ENCODE measurements around the gene TEX2. TPM values are rescaled to one million over a fixed set of nuclear protein-coding genes. Genes with fewer than 3 reads are reported as not detected.

Gene TEX2
- total and polyA plus RNA-seq, 2 experiments from 2014 or later = 7.5 to 17.7 TPM

GRCh38 chr17:64182325-64183012, 80.6 kb downstream of the TEX2 start:
- Mint-ChIP-seq H3K27ac (no peak overlapping the region), H3K27me3 (ENCODE audit: insufficient read depth, low read depth, poor library complexity) (peaks cover 3% of the 10 kb centered on the region), H3K36me3 (ENCODE audit: low read depth) (peaks cover 9% of the 10 kb centered on the region; the same call in 2 of the 3 replicates), H3K4me3 (no peak overlapping the region), H3K4me1 (no peaks in the 10 kb centered on the region; the same call in 2 of the 3 replicates), H3K9me3 (no peaks in the 10 kb centered on the region)
- no peaks in the 10 kb centered on the region for H3F3A ChIP-seq (replicated peaks; ENCODE audit: low read depth)
- no peak for TF ChIP-seq POLR2AphosphoS5 (IDR thresholded peaks at IDR 0.05; ENCODE audit: low read depth)
- no peak for TF ChIP-seq STAT1 (IDR thresholded peaks at IDR 0.05; ENCODE audit: unreplicated experiment)
- TF ChIP-seq ETS1 (IDR thresholded peaks at IDR 0.05) = no peak
- TF ChIP-seq NANOG (IDR thresholded peaks at IDR 0.05; ENCODE audit: borderline replicate concordance) = no peak
- TF ChIP-seq EZH2 (IDR thresholded peaks at IDR 0.05; ENCODE audit: low read depth, unreplicated experiment) = no peak
- TF ChIP-seq CREB1 (CRISPR knock-in tag; IDR thresholded peaks at IDR 0.05; ENCODE audit: low read depth) = no peak
- TF ChIP-seq CTCF (conservative IDR thresholded peaks at IDR 0.05; ENCODE audit: low read depth in 2 of 2) = no peak
- TF ChIP-seq ZNF462 (CRISPR knock-in tag; IDR thresholded peaks at IDR 0.05) = no peak
- no peak for TF ChIP-seq REST (IDR thresholded peaks at IDR 0.05; ENCODE audit: unreplicated experiment)
- no peak for TF ChIP-seq JUNB (IDR thresholded peaks at IDR 0.05; ENCODE audit: unreplicated experiment)
- TF ChIP-seq ZNF114 (CRISPR knock-in tag; IDR thresholded peaks at IDR 0.05) = no peak
- TF ChIP-seq EZH2phosphoT487 (IDR thresholded peaks at IDR 0.05; ENCODE audit: unreplicated experiment) = no peak
- TF ChIP-seq ZNF331 (CRISPR knock-in tag; IDR thresholded peaks at IDR 0.05; ENCODE audit: low read depth) = no peak
- DNase-seq (ENCODE audit: low spot score) (no peak), ATAC-seq (no peak)
- H3K27me3 ChIP-seq (ENCODE audit: insufficient read depth) = no peaks in the 10 kb centered on the region
- peaks cover 5% of the 10 kb centered on the region; the same call in 1 of the 2 replicates for H3K9me2 ChIP-seq (ENCODE audit: insufficient read depth)
- no peaks in the 10 kb centered on the region for H3K79me2 ChIP-seq (replicated peaks; ENCODE audit: insufficient read depth)
- no peak overlapping the region for H3K4me3 ChIP-seq
- H2AFZ ChIP-seq = no peak overlapping the region
- no peaks in the 10 kb centered on the region for H4K20me1 ChIP-seq (replicated peaks; ENCODE audit: insufficient read depth)
- no peak overlapping the region for H3K4me2 ChIP-seq
- no peaks in the 10 kb centered on the region for H3K4me1 ChIP-seq (ENCODE audit: insufficient read depth)
- H3K36me3 ChIP-seq (ENCODE audit: insufficient read depth) = no peaks in the 10 kb centered on the region
- no peak overlapping the region for H3K27ac ChIP-seq (ENCODE audit: low read depth)
